Measurements from ENCODE around the gene C22orf23.
A peak's percentile ranks its signal among the peaks of the same experiment; 100 is the strongest.
"Not testable (repeated sequence)": the region's sequence is repeated elsewhere in the genome, so short reads cannot be mapped to it uniquely, and the experiment has no call there.

Gene C22orf23

DNA sequence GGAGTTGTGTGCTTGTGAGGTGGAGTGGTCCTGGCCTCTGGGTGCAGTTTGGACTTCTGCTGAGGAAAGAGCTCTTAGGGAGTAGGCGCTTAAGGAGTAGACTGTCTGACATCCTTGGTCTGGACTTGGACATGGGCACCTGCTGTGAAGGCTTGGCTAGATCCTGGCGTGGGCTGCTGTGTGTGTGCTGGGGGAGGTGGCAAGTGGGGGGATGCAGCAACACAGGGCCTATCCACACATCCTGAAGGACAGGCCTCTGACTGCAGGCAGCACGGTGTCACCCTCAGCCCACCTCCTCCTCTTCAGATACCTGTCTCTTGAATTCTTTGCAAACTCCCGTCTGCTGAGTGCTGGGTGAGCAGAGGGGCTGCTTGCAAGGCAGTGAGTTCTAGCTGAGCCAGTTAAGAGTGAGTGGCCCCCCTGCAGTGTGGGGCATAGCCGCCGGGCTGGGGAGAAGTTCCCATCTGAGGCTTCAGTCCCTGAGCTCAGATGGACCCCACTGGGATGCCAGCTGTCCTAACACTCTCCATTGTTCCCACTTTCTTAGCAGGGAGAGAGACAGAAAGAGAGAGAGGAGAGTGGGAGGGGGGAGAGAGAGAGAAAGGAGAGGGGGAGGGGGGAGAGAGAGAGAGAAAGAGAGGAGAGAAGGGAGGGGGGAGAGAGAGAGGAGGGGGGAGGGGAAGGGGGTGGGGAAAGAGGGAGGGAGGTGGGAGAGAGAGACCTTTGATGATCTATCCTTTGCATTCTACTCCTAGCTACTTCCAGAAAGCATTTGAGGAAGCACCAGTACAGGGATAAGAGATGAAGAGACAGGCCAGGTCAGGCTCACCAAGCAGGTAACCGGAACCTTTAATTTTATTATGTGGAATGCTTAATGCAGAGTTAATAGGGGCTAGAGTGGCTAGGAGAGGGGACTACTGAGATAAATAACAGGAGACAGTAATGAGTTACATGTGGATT is 18.4 kb upstream of the C22orf23 start:
- no peaks in the 10 kb centered on the region for H3K27me3 Mint-ChIP-seq
- H3K9me3 Mint-ChIP-seq = no peaks in the 10 kb centered on the region
- no peak overlapping the region for H3K4me3 Mint-ChIP-seq
- H3K36me3 Mint-ChIP-seq (ENCODE audit: low read depth) = peaks cover 54% of the 10 kb centered on the region
- H3K27ac Mint-ChIP-seq = peak overlapping the region; percentile 4
- peaks cover 1% of the 10 kb centered on the region for H3K4me1 Mint-ChIP-seq (ENCODE audit: low read depth)
- no peak for DNase-seq

DNA sequence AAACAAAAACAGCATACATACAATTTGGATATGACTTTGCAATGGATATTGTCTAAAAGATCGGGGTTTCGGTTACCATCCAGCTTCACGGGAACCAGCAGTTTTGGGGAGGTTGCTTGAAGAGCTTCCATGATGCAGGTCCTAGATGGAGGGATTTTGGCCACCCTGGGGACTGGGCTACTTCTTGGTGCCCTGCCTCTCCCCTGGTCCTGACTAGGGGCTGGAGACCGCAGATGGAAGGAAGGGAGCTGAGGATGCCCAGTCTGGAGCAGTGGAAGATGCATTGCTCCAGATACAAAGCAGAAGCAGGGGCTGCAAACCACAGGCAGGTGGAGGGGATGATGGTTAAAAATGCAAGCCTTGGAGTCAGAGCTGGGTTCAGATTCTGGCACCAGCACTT is 17.5 kb upstream of the C22orf23 start:
- Mint-ChIP-seq H3K36me3 (ENCODE audit: low read depth) (peaks cover 60% of the 10 kb centered on the region), H3K4me3 (no peak overlapping the region), H3K4me1 (ENCODE audit: low read depth) (peaks cover 3% of the 10 kb centered on the region), H3K9me3 (no peaks in the 10 kb centered on the region), H3K27ac (no peak overlapping the region), H3K27me3 (no peaks in the 10 kb centered on the region)
- no peak for DNase-seq

DNA sequence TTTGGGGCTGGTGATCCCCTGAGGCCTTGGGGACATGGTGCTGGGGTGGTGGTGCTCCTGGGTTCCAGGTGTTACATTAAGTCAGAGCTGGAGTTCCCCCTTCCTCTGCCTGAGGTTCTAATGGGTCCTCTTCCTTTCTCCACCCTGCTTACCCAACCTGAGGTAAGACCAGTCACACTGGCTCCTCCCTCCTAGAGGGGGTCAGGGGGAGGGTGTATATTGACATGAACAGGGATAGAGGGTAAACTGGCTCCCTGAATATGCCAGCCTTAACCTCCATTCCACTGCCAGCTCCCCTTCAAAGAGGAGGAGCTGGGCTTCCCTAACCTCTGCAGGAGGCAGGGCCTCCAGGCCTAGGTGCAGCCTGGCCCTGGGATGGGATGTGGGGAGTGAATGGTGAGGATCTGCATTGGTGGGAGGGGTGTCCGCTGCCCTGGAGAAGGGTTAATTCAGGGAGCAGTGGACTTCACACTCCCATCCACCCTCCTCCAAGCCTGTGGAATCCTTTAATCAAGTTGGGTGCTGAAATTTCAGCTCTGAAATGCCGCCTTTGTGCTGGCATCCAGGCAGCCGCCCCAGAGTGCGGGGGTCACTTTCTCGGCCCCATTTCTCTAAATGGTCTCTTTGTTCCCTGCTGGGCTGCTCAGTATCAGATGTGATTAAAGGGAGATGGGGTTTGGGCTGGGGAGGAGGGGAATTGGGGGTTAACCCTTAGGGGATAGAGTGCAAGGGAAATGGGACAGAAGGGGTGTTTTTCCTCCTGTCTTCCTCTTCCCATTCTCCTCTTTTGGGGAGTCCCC is 15.3 kb upstream of the C22orf23 start:
- no peak overlapping the region for H3K4me3 Mint-ChIP-seq
- H3K27ac Mint-ChIP-seq = no peak overlapping the region
- peaks cover 6% of the 10 kb centered on the region for H3K4me1 Mint-ChIP-seq (ENCODE audit: low read depth)
- peaks cover 67% of the 10 kb centered on the region for H3K36me3 Mint-ChIP-seq (ENCODE audit: low read depth)
- H3K27me3 Mint-ChIP-seq = no peaks in the 10 kb centered on the region
- no peak for DNase-seq
- H3K9me3 Mint-ChIP-seq = no peaks in the 10 kb centered on the region

DNA sequence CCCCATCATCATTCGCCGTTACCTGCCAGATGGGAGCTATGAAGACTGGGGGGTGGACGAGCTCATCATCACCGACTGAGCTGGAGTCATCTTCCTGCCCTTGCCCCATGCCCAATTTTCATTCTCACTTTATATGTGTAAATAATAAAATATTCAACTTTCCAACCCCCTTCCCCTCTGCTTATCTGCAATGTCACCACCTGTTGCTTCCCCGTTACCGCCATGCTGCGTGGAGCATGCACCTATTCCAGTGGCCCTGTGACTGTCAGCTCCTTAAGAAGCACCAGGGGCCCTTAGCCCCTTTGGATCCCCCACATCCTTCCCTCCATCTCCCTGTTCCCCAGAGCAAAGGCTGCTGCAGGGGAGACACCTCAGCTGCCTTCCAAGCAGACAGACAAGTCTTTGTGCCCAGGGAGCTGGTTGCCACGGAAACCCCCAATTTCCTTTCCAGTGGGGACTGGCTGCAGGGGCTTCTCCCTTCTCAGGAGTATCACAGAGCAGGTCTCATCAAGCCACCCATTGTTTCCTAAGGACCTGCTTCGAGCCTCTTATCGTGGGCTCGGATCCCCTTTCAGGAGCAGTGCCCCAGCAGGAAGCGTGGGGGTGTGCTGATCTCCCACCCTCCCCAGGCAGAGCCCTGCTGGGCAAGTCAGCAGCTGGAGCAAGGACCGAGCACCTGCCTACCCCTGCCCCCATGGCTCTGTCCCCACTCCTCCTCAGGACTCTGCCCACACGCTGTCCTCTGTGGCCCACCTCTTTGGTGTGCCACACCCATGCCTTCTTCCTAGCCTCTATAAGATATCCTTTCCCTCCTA is 14.4 kb upstream of the C22orf23 start:
- H3K27ac Mint-ChIP-seq = no peak overlapping the region
- H3K4me1 Mint-ChIP-seq (ENCODE audit: low read depth) = peaks cover 6% of the 10 kb centered on the region
- no peaks in the 10 kb centered on the region for H3K9me3 Mint-ChIP-seq
- H3K4me3 Mint-ChIP-seq = no peak overlapping the region
- H3K36me3 Mint-ChIP-seq (ENCODE audit: low read depth) = peaks cover 71% of the 10 kb centered on the region
- H3K27me3 Mint-ChIP-seq = no peaks in the 10 kb centered on the region
- DNase-seq = no peak

DNA sequence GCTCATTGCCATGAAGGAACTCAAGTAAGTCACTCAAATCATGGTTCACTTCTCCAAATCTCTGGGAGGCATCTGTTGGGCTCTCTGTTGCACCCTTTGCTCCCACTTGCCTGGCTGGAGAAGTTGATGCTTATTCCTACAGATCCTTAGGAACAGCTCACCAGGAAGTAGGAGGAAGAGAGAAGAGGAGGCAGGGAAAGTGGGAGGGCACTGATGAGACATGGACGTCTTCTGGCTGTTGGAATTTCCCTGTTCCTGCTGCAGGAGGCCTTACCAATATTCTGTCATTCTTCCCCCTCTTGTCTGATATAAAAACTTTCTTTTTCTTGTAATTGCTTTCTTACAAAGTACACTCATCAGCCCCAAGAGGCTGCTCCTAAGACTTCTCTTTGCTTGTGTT is 13.7 kb upstream of the C22orf23 start:
- peaks cover 72% of the 10 kb centered on the region for H3K36me3 Mint-ChIP-seq (ENCODE audit: low read depth)
- H3K27me3 Mint-ChIP-seq = no peaks in the 10 kb centered on the region
- no peak overlapping the region for H3K27ac Mint-ChIP-seq
- no peak for DNase-seq
- H3K4me3 Mint-ChIP-seq = no peak overlapping the region
- H3K9me3 Mint-ChIP-seq = no peaks in the 10 kb centered on the region
- H3K4me1 Mint-ChIP-seq (ENCODE audit: low read depth) = peaks cover 6% of the 10 kb centered on the region

DNA sequence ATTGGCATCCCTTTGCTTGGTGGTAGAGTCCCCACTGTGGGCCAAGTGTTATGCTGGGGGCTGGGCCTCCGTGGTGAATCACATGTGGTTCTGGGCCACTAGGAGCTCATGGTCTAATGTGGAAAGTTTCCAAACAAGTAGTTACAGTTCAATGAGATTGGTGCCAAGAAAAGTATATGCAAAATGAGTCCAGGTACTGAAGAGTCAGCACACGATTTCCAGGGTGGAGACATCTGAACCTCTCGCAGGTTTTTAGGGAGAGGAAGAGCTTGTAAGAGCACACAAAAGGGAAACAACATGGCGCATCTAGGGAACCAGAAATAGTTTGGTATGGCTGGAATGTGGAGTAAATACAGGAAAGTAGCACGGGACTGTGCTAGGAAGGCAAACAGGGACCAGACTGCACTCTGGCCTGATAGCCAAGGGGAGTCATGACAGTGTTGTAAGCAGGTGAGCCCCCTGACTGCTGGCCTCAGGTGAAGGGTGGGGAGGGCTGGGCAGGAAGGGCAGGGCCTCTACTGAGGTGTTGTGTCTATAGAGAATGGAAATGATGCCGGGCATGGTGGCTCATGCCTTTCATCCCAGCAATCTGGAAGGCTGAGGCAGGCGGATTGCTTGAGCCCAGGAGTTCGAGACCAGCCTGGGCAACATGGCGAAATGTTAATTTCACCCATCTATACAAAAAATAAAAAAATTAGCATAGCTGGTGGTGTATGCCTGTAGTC is 12.7 kb upstream of the C22orf23 start:
- Mint-ChIP-seq H3K27me3 (no peaks in the 10 kb centered on the region), H3K4me1 (ENCODE audit: low read depth) (peaks cover 6% of the 10 kb centered on the region), H3K27ac (no peak overlapping the region), H3K36me3 (ENCODE audit: low read depth) (peaks cover 77% of the 10 kb centered on the region), H3K4me3 (no peak overlapping the region), H3K9me3 (no peaks in the 10 kb centered on the region)
- no peak for DNase-seq

DNA sequence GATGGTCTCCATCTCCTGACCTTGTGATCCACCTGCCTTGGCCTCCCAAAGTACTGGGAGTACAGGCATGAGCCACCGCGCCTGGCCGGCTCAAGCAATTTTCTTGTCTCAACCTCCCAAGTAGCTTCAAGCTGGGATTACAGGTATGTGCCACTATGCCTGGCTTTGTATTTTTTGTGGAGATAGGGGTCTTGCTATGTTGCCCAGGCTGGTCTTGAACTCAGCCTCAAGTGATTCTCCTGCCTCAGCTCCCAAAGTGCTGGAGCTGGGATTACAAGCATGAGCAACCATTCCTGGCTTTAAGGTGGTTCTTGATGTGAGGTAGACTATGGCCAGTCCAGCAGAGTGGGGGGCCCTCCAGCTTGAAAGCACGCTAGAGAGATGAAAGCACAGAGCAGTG is 7.7 kb upstream of the C22orf23 start:
- H3K36me3 Mint-ChIP-seq (ENCODE audit: low read depth) = peaks cover 82% of the 10 kb centered on the region
- peaks cover 19% of the 10 kb centered on the region for H3K4me1 Mint-ChIP-seq (ENCODE audit: low read depth)
- DNase-seq = no peak
- no peak overlapping the region for H3K4me3 Mint-ChIP-seq
- H3K9me3 Mint-ChIP-seq = no peaks in the 10 kb centered on the region
- no peaks in the 10 kb centered on the region for H3K27me3 Mint-ChIP-seq
- H3K27ac Mint-ChIP-seq = no peak overlapping the region

DNA sequence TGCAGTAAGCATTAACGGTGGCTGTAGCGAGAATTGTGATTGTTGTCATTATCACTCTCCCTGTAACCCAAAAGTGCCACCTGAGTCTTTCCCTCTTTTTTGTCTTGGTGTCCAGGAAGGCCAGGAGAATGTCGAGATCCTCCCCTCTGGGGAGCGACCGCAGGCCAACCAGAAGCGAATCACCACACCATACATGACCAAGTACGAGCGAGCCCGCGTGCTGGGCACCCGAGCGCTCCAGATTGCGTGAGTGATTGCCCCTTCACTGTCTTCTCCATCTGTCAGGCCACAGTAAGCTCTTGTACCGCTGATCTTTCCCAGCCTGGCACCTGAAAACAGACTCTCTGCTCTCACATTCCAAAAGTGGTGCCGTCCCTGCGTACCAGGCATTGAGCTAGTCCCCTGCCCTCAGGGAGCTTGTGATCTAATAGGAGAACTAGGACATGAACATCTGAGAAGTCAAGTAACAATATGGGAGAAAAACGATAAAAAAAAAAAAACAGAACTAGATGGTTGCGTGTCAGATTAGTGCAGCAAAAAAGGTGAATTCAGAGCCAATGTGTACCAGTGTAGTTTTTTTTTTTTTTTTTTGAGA is 5.9 kb upstream of the C22orf23 start:
- DNase-seq = no peak
- Mint-ChIP-seq H3K27ac (no peak overlapping the region), H3K4me3 (no peak overlapping the region), H3K9me3 (no peaks in the 10 kb centered on the region), H3K4me1 (ENCODE audit: low read depth) (peaks cover 21% of the 10 kb centered on the region), H3K36me3 (ENCODE audit: low read depth) (peaks cover 74% of the 10 kb centered on the region), H3K27me3 (no peaks in the 10 kb centered on the region)

DNA sequence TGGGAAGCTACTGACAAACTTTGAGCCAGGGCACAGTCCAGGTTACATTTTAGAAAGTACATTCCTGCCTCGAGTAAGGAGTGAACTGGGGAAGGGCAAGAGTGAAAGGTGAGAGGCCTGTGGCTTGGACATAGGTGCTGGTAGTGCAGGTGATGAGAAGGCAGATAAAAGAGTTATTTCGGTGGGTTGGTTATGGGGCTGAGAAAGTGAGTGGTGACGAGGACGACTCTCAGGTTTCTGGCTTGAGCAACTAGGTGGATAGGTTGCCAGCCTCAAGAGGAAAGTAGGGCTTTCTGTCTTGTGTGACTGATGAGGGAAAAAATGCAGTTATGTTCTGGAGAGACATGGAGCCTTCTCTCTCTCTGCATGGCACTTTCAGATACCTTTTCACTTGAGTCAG is 3.8 kb upstream of the C22orf23 start:
- Mint-ChIP-seq H3K27me3 (peaks cover 10% of the 10 kb centered on the region), H3K4me3 (no peak overlapping the region), H3K9me3 (no peaks in the 10 kb centered on the region), H3K4me1 (ENCODE audit: low read depth) (peaks cover 31% of the 10 kb centered on the region), H3K27ac (peak overlapping the region; percentile 8), H3K36me3 (ENCODE audit: low read depth) (peaks cover 68% of the 10 kb centered on the region)
- DNase-seq = no peak

DNA sequence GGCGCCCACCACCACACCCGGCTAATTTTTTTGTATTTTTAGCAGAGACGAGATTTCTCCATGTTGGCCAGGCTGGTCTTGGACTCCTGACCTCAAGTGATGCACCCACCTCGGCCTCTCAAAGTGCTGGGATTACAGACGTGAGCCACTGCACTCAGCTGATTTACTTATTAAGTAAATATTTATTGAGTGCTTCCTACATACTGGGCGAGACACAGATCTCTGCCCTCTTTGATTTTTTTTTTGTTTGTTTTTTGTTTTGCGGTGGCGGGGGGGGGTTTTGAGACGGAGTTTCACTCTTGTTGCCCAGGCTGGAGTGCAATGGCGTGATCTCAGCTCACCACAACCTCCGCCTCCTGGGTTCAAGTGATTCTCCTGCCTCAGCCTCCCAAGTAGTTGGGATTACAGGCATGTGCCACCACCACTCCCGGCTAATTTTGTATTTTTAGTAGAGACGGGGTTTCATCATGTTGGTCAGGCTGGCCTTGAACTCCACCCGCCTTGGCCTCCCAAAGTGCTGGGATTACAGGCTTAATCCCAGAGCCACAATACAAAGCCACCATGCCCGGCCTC is 2.5 kb upstream of the C22orf23 start:
- H3K27me3 Mint-ChIP-seq = peaks cover 18% of the 10 kb centered on the region
- H3K27ac Mint-ChIP-seq, H3K9me3 Mint-ChIP-seq, DNase-seq, H3K4me3 Mint-ChIP-seq: not testable (repeated sequence)
- peaks cover 32% of the 10 kb centered on the region for H3K4me1 Mint-ChIP-seq (ENCODE audit: low read depth)
- H3K36me3 Mint-ChIP-seq (ENCODE audit: low read depth) = peaks cover 55% of the 10 kb centered on the region

DNA sequence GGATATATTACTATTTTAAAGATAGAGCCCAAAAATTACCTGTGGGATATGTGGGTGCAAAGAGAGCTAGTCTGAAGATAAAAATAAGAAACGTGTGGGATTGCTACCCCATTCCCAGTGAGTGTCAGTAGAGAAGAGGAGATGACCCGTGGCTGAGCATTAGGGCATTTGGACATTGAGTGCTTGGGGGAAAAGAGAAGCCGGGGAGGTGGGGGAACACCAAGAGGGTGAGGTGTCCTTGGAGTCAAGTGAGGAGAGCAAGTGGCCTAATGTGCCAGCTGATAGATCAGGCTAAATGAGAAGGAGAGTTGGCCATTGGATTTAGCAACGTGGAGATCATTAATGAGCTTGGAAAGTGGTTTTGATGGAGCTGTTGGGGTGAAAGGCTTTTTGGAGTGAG is 1.3 kb upstream of the C22orf23 start:
- peaks cover 32% of the 10 kb centered on the region for H3K4me1 Mint-ChIP-seq (ENCODE audit: low read depth)
- peaks cover 44% of the 10 kb centered on the region for H3K36me3 Mint-ChIP-seq (ENCODE audit: low read depth)

DNA sequence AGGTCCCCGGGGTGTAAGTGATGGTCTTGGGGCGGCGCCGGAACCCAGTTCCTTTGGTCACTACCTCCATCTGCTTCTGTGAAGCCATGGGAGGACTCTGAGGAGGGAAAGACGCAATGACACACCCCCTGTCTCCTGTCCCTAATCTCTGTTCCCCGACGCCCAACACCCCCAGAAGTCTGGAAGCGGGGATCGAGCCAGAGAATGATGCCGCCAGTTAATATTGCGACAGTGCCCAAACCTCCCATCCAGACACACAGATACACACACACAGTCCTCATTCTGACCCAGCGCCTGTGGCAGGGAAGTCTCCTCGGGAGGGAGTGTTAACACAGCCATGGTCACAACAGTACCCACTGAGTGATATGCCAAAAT is 352 bp downstream of the C22orf23 start:
- Mint-ChIP-seq H3K4me1 (ENCODE audit: low read depth) (peaks cover 28% of the 10 kb centered on the region), H3K9me3 (no peaks in the 10 kb centered on the region), H3K4me3 (peak overlapping the region; percentile 97), H3K36me3 (ENCODE audit: low read depth) (peaks cover 29% of the 10 kb centered on the region), H3K27ac (peak overlapping the region; percentile 98), H3K27me3 (peaks cover 18% of the 10 kb centered on the region)
- no peak for DNase-seq

More for the DNA sequence above, 1.3 kb upstream of the C22orf23 start:
- DNase-seq = no peak
- H3K27me3 Mint-ChIP-seq = peaks cover 18% of the 10 kb centered on the region
- H3K4me3 Mint-ChIP-seq = peak overlapping the region; percentile 97
- peak overlapping the region; percentile 98 for H3K27ac Mint-ChIP-seq
- no peaks in the 10 kb centered on the region for H3K9me3 Mint-ChIP-seq

DNA sequence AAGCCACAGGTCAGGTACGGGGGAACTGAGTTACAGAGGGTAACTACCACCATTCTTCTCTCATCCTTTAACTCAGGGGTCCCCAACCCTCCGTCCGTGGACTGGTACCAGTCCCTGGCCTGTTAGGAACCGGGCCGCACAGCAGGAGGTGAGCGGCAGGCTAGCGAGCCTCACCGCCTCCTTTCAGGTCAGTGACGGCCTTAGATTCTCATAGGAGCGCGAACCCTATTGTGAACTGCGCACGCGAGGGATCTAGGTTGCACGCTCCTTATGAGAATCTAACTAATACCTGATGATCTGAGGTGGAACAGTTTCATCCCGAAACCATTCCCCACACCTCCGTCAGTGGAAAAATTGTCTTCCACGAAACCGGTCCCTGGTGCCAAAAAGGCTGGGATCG is 772 bp downstream of the C22orf23 start:
- Mint-ChIP-seq H3K4me1 (ENCODE audit: low read depth) (peaks cover 27% of the 10 kb centered on the region), H3K36me3 (ENCODE audit: low read depth) (peaks cover 25% of the 10 kb centered on the region), H3K4me3 (peak overlapping the region; percentile 97), H3K27me3 (peaks cover 18% of the 10 kb centered on the region)
- not testable (repeated sequence) for DNase-seq, H3K27ac Mint-ChIP-seq, H3K9me3 Mint-ChIP-seq

All from activated T-cell treated with anti-CD3 and anti-CD28 coated beads, Interleukin-2, amount 50 U/mL, for 24 hours (primary cell).